Uterus (tissue), 4 donors: Measurements from ENCODE around the gene PODNL1. TPM values are rescaled to one million over a fixed set of nuclear protein-coding genes. Genes with fewer than 3 reads are reported as not detected.
A peak's percentile ranks its signal among the peaks of the same experiment; 100 is the strongest.

Source experiments
- DNase-seq, 2 donors: peaks; one replicate each; pipeline ENCODE4 v3.0.0-alpha.2; 2019 to 2020
- H3K27ac ChIP-seq, 2 donors: fragments of 200-600 bp; sonication (generic); 1 replicate in 1 of 2; 2 replicates in 1 of 2; pipeline ENCODE4 v1.5.1; 2016 to 2018
- H3K27me3 ChIP-seq, 2 donors: fragments of 200-600 bp; sonication (generic); one replicate each; pipeline ENCODE4 v1.5.1; 2018 to 2019; ENCODE audit warnings: control low read depth in 1 of 2
- H3K36me3 ChIP-seq, 2 donors: fragments of 200-600 bp; sonication (generic); one replicate each; pipeline ENCODE4 v1.5.1; 2019; ENCODE audit warnings: control low read depth in 1 of 2
- H3K4me1 ChIP-seq, 2 donors: fragments of 200-600 bp; sonication (generic); one replicate each; pipeline ENCODE4 v1.5.1; 2018 to 2019; ENCODE audit warnings: control low read depth in 1 of 2
- H3K4me3 ChIP-seq, 2 donors: fragments of 200-600 bp; sonication (generic); 1 replicate in 1 of 2; 2 replicates in 1 of 2; pipeline ENCODE4 v1.5.1; 2018 to 2019; ENCODE audit warnings: mild to moderate bottlenecking in 1 of 2
- H3K9me3 ChIP-seq, 2 donors: fragments of 200-600 bp; sonication (generic); one replicate each; pipeline ENCODE4 v1.5.1; 2019; ENCODE audit warnings: control low read depth in 1 of 2
- POLR2A ChIP-seq, 2 donors: fragments of 450-650 bp; IDR thresholded peaks; one replicate each; pipeline ENCODE4 v1.6.1; 2016; ENCODE audit warnings: antibody characterized with exemption in 2 of 2, mild to moderate bottlenecking in 1 of 2, moderate library complexity in 1 of 2
- intact Hi-C: fragments of 100-400 bp; cut with DNase I; formaldehyde crosslinking; loops from one replicate; pipeline ENCODE4 v1.15.1; 2023; ENCODE audit warnings: low total_unique reads
- total RNA-seq, 4 donors: library from RNA; depleted of rRNA in 3 of 4; stranded (reverse); fragments of >200 nt in 3 of 4; gene quantifications; one replicate each; pipeline versions ENCODE4 v1.1.0 to v1.2.4, GENCODE V29; 2014 to 2023
- TF ChIP-seq, protein P1 (sequence below), 4 experiments: fragments of 200-600 bp in 2 of 4; fragments of 450-650 bp in 2 of 4; sonication (generic) in 2 of 4; IDR thresholded peaks; one replicate each; pipeline ENCODE4 v1.5.1; 2016 to 2019; ENCODE audit warnings: antibody characterized with exemption in 4 of 4, mild to moderate bottlenecking in 2 of 4, moderate library complexity in 1 of 4
- donor health status: DM: yes; HTN: yes; CAD: no.

Gene PODNL1
- total RNA-seq, 4 donors from 2014 or later, result 0.55 to 0.98 TPM; not detected in 2

DNA sequence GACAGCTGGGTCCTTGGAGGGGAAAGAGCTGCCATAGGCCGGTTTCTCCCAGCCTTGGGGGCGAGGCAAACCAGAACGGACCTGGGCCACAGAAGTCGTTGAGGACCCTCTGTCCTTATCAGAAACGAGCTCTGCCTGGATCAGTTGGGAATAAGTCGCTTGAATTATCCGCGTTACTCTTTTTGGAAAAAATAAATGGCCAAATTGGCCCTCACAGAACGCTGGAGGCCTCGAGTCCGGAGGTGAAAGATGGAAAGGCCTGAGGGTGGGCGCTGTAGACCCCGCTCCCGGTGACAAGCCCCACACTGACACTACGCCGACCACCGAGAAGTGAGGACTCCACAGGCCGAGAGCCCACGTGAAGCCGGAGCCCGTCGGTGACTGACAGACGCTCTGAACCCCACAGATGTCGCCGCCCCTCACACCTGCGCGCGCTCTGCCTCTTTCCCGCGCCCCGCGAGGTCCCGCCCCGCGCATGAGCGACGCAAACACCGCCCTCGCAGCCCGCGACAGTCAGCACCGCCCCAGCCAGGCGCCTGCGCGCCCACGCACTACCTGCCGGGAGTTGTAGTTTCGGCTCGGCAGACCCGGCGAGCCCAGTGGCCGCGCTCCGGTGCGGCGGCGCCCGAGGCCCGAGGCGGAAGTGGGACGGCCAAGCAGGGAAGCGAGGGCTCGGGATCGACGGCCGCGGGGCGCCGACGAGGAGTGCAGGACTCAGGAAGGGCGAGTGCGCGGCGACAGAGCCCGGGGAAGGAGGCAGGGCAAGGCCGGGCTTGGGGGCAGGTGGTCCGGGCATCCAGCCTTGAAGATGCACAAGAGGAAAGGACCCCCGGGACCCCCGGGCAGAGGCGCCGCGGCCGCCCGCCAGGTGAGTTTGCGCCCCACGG lies 32.3 kb downstream of the PODNL1 start, which contains the start of the genes BRME1 and CC2D1A:
BRME1 (minus strand) TSS at position 484 of the 887 bp plus-strand sequence. CDS start 1,225 bp downstream, outside the sequence.
CC2D1A (plus strand) TSS at position 568 of the 887 bp plus-strand sequence; CDS start at position 809, 241 bp downstream.
- peak; percentile 87 to 92 for DNase-seq
- Histone ChIP-seq H3K9me3 (no peaks in the 10 kb centered on the region), H3K4me3 (peak within 1 kb of the TSS; percentile 63 to 85), H3K36me3 (no peaks in the 10 kb centered on the region), H3K4me1 (peaks cover 4 to 7% of the 10 kb centered on the region in 2 donors), H3K27ac (peak within 1 kb of the TSS; percentile 69 to 70), H3K27me3 (no peaks in the 10 kb centered on the region)
- TF ChIP-seq POLR2A (IDR thresholded peaks at IDR 0.05), result peak in 1 of 2 donors; percentile 62
- TF ChIP-seq, protein P1, sequence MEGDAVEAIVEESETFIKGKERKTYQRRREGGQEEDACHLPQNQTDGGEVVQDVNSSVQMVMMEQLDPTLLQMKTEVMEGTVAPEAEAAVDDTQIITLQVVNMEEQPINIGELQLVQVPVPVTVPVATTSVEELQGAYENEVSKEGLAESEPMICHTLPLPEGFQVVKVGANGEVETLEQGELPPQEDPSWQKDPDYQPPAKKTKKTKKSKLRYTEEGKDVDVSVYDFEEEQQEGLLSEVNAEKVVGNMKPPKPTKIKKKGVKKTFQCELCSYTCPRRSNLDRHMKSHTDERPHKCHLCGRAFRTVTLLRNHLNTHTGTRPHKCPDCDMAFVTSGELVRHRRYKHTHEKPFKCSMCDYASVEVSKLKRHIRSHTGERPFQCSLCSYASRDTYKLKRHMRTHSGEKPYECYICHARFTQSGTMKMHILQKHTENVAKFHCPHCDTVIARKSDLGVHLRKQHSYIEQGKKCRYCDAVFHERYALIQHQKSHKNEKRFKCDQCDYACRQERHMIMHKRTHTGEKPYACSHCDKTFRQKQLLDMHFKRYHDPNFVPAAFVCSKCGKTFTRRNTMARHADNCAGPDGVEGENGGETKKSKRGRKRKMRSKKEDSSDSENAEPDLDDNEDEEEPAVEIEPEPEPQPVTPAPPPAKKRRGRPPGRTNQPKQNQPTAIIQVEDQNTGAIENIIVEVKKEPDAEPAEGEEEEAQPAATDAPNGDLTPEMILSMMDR (IDR thresholded peaks at IDR 0.05), result peak in 1 of 4 experiments; percentile 21
- intact Hi-C loops, result no loop called here

DNA sequence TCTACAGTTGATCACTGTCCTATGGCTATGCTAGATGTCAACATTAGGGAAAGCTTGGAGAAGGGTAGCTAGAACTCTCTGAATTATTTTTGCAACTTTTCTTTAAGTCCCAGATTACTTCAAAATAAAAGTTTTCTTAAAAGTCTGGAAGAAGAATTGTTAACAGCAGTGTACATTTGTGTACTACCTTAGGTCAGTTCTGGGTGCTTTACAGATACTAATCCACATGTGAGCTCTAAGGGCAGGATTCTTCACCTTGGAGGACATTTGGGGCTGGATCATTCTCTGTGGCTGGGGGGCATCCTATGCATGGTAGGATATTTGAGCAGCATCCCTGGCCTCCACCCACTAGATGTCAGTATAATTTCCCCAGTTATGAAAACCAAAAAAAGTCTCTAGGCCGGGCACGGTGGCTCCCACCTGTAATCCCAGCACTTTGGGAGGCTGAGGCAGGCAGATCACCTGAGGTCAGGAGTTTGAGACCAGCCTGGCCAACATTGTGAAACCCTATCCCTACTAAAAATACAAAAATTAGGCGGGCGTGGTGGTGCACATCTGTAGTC lies 35.1 kb downstream of the PODNL1 start:
- intact Hi-C loops, result no loop called here

DNA sequence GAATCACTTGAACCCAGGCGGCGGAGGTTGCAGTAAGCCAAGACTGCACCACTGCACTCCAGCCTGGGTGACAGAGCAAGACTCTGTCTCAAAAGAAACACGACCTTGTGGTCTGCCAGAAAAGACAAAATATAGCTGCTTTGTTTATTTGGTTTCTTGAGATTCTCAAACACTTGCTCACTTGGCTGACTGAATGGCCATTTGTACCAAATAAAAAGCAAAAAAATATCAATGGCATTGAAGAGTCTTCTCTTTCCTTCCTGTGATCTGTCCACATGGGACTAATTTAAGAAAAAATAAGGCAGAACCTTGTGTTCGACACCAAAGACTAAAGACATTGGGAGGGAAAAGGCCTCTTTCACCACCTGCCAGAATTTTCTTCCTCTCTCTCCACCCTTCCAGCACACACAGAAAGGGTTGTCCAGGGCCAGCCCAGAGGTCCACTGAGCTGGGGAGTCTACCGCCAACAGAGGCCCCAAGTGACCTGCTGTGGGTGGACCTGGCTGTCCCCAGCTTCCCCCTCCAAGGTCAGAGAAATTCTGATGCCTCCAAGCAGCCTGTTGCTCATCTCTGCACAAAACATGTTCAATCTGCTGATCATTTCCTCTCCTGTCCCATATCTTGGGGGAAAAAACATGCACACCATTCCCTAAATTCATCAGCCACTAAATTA lies 38.2 kb downstream of the PODNL1 start:
- H3K9me3 ChIP-seq, result no peaks in the 10 kb centered on the region

More for the DNA sequence above, 35.1 kb downstream of the PODNL1 start:
- no peaks in the 10 kb centered on the region for H3K36me3 ChIP-seq
- TF ChIP-seq POLR2A (IDR thresholded peaks at IDR 0.05), result no peak
- TF ChIP-seq, protein P1 (IDR thresholded peaks at IDR 0.05), result no peak
- H3K27me3 ChIP-seq, result no peaks in the 10 kb centered on the region
- DNase-seq, result no peak
- H3K4me1 ChIP-seq, result peaks cover 4 to 7% of the 10 kb centered on the region in 2 donors
- H3K9me3 ChIP-seq, result no peaks in the 10 kb centered on the region
- H3K27ac ChIP-seq, result no peak overlapping the region
- H3K4me3 ChIP-seq, result no peak overlapping the region

DNA sequence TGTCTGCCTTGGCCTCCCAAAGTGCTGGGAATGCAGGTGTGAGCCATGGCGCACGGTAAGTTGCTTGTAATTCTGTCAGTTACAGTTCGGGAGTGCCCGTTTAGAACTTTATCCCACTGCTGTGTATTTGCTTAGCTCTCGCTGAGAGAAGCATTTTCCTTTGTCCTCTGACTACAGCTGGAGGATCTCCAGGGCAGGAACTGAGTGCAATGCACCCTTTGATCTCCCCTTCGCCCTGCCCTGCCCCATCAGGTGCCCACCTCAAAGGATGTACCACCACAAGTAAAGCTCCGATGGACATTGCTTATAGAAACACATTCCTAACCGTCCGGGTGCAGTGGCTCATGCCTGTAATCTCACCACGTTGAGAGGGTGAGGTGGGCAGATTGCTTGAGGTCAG lies 38.8 kb downstream of the PODNL1 start:
- Histone ChIP-seq H3K4me3 (no peak overlapping the region), H3K9me3 (no peaks in the 10 kb centered on the region), H3K4me1 (no peaks in the 10 kb centered on the region), H3K36me3 (no peaks in the 10 kb centered on the region), H3K27ac (no peak overlapping the region), H3K27me3 (no peaks in the 10 kb centered on the region)
- no peak for DNase-seq
- intact Hi-C loops, result no loop called here
- TF ChIP-seq, protein P1 (IDR thresholded peaks at IDR 0.05), result no peak
- no peak for TF ChIP-seq POLR2A (IDR thresholded peaks at IDR 0.05)

More for the DNA sequence above, 38.2 kb downstream of the PODNL1 start:
- intact Hi-C loops, result no loop called here
- Histone ChIP-seq H3K27me3 (no peaks in the 10 kb centered on the region), H3K4me3 (no peak overlapping the region), H3K4me1 (no peaks in the 10 kb centered on the region), H3K27ac (no peak overlapping the region), H3K36me3 (no peaks in the 10 kb centered on the region)
- DNase-seq, result no peak
- TF ChIP-seq, protein P1 (IDR thresholded peaks at IDR 0.05), result no peak
- no peak for TF ChIP-seq POLR2A (IDR thresholded peaks at IDR 0.05)
